NCI-H1417 treated with DMSO at 0.1 percent for 48 hours (cell line): ENCODE results near the gene STX2.
"Not testable (repeated sequence)": the region's sequence is repeated elsewhere in the genome, so short reads cannot be mapped to it uniquely, and the experiment has no call there.

ENCODE experiments used
- DNase-seq: peaks from one replicate; lab custom pipeline; 2025; lab: John Stamatoyannopoulos, UW

The STX2 gene

GRCh38 chr12:130838951-130839769 is at the start of gene STX2:
Gene STX2, minus strand, starts transcription at chr12:130839250. Its CDS starts 151 bp downstream, at chr12:130839099.
- DNase-seq, result peak; percentile 30

GRCh38 chr12:130887190-130887589 is 48.1 kb upstream of the STX2 start:
- DNase-seq, result not testable (repeated sequence)

- no peak for DNase-seq
Observed at GRCh38 chr12:130881548-130881947, 42.5 kb upstream of the STX2 start.

GRCh38 chr12:130881046-130881445 is 42.0 kb upstream of the STX2 start:
- DNase-seq, result no peak

- DNase-seq, result no peak
Observed at GRCh38 chr12:130880411-130880885, 41.4 kb upstream of the STX2 start.

GRCh38 chr12:130879781-130880389 is 40.8 kb upstream of the STX2 start:
- no peak for DNase-seq

- no peak for DNase-seq
Observed at GRCh38 chr12:130879212-130879686, 40.2 kb upstream of the STX2 start.

GRCh38 chr12:130878193-130879185 is 39.4 kb upstream of the STX2 start:
- DNase-seq, result no peak

- no peak for DNase-seq
Observed at GRCh38 chr12:130877333-130877732, 38.3 kb upstream of the STX2 start.

GRCh38 chr12:130876758-130877157 is 37.7 kb upstream of the STX2 start:
- no peak for DNase-seq

GRCh38 chr12:130876297-130876696 is 37.2 kb upstream of the STX2 start:
- no peak for DNase-seq

- DNase-seq, result not testable (repeated sequence)
Observed at GRCh38 chr12:130875708-130876107, 36.7 kb upstream of the STX2 start.

- no peak for DNase-seq
Observed at GRCh38 chr12:130875193-130875592, 36.1 kb upstream of the STX2 start.

GRCh38 chr12:130874696-130875095 is 35.6 kb upstream of the STX2 start:
- DNase-seq, result no peak

GRCh38 chr12:130873825-130874224 is 34.8 kb upstream of the STX2 start:
- no peak for DNase-seq

- DNase-seq, result no peak
Observed at GRCh38 chr12:130873106-130873795, 34.2 kb upstream of the STX2 start.

GRCh38 chr12:130872179-130873096 is 33.4 kb upstream of the STX2 start:
- no peak for DNase-seq

GRCh38 chr12:130871286-130872178 is 32.5 kb upstream of the STX2 start, which contains the start of gene RAN:
Gene RAN, plus strand, starts transcription at chr12:130872066. Its CDS starts 528 bp downstream, at chr12:130872594.
- peak; percentile 63 for DNase-seq
